Loucy (cell line): ENCODE measurements around the gene TIAM2.

Experiments
- EZH2phosphoT487 ChIP-seq: fragments of 200-600 bp; IDR thresholded peaks from 2 replicates; pipeline ENCODE4 v1.6.1; 2018; ENCODE audit warnings: antibody characterized with exemption, mild to moderate bottlenecking, moderate library complexity, borderline replicate concordance
- TF ChIP-seq, protein P1 (sequence below): fragments of 200-600 bp; sonication (generic); conservative IDR thresholded peaks from 2 replicates; pipeline ENCODE4 v1.5.1; 2014; ENCODE audit warnings: mild to moderate bottlenecking, antibody characterized with exemption, low read length

GRCh38 chr6:155038527-155038926 lies 43.4 kb downstream of the TIAM2 start:
- TF ChIP-seq, protein P1, sequence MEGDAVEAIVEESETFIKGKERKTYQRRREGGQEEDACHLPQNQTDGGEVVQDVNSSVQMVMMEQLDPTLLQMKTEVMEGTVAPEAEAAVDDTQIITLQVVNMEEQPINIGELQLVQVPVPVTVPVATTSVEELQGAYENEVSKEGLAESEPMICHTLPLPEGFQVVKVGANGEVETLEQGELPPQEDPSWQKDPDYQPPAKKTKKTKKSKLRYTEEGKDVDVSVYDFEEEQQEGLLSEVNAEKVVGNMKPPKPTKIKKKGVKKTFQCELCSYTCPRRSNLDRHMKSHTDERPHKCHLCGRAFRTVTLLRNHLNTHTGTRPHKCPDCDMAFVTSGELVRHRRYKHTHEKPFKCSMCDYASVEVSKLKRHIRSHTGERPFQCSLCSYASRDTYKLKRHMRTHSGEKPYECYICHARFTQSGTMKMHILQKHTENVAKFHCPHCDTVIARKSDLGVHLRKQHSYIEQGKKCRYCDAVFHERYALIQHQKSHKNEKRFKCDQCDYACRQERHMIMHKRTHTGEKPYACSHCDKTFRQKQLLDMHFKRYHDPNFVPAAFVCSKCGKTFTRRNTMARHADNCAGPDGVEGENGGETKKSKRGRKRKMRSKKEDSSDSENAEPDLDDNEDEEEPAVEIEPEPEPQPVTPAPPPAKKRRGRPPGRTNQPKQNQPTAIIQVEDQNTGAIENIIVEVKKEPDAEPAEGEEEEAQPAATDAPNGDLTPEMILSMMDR: no peak
- TF ChIP-seq EZH2phosphoT487: no peak
